Esophagus (tissue), 2 donors: ENCODE results near the gene RETN. TPM values are rescaled to one million over a fixed set of nuclear protein-coding genes. Genes with fewer than 3 reads are reported as not detected.

Source experiments
- H3K27ac ChIP-seq, 2 donors: one replicate each; pipeline ENCODE4 v1.5.1; 2013; ENCODE audit warnings: low read depth in 2 of 2, mild to moderate bottlenecking in 2 of 2, inconsistent platforms in 1 of 2, low read length in 1 of 2, moderate library complexity in 1 of 2
- H3K27me3 ChIP-seq, 2 donors: one replicate each; pipeline ENCODE4 v1.6.1; 2013; ENCODE audit warnings: low read length in 2 of 2, control low read depth in 1 of 2, mild to moderate bottlenecking in 1 of 2; ENCODE audit not compliant: insufficient read depth in 2 of 2, control insufficient read depth in 1 of 2
- H3K36me3 ChIP-seq, 2 donors: one replicate each; pipeline ENCODE4 v1.6.1; 2013; ENCODE audit warnings: low read length in 1 of 2; ENCODE audit not compliant: control insufficient read depth in 2 of 2, insufficient read depth in 2 of 2
- H3K4me1 ChIP-seq, 2 donors: one replicate each; pipeline ENCODE4 v1.6.1; 2013; ENCODE audit warnings: low read length in 1 of 2; ENCODE audit not compliant: control insufficient read depth in 2 of 2, insufficient read depth in 2 of 2
- H3K4me3 ChIP-seq, 2 donors: one replicate each; pipeline ENCODE4 v1.5.1; 2013; ENCODE audit warnings: low read length in 2 of 2, mild to moderate bottlenecking in 2 of 2, low read depth in 1 of 2, moderate library complexity in 1 of 2
- H3K9me3 ChIP-seq, 2 donors: one replicate each; pipeline ENCODE4 v1.6.1; 2013; ENCODE audit warnings: mild to moderate bottlenecking in 2 of 2, low read depth in 1 of 2, low read length in 1 of 2, moderate library complexity in 1 of 2; ENCODE audit not compliant: control insufficient read depth in 2 of 2, insufficient read depth in 1 of 2
- WGBS, 2 donors: extraction: QIAGEN DNeasy Blood & Tissue Kit; methylation state at CpG; one replicate each; pipeline ENCODE4 v1.1.7; 2013; 5-methylcytosine and 5-hydroxymethylcytosine counted together
- polyA plus RNA-seq, 2 donors: library from polyadenylated mRNA; stranded (reverse); fragments of 200-250 nt; gene quantifications; one replicate each; pipeline ENCODE4 v1.2.3, GENCODE V29; 2013
- donor health status: healthy with polysubstance abuse.
- donor health status: Bipolar disorder and iron deficiency.

RETN gene
- polyA plus RNA-seq, 2 donors: 0.65 to 2.1 TPM

GRCh38 chr19:7680606-7681339 lies 11.9 kb downstream of the RETN start, which contains the start of gene TRAPPC5:
Gene TRAPPC5 (plus strand): TSS chr19:7680833. CDS start chr19:7682254, 1,421 bp downstream.
- H3K4me3 ChIP-seq: peak within 1 kb of the TSS; percentile 95 to 99
- no peaks in the 10 kb centered on the region for H3K9me3 ChIP-seq
- peaks cover 0 to 21% of the 10 kb centered on the region in 2 donors for H3K4me1 ChIP-seq
- no peaks in the 10 kb centered on the region for H3K27me3 ChIP-seq
- 0 to 1% methylated on average over 65 to 79 of the region's 79 CpGs for WGBS, 2 donors
- H3K36me3 ChIP-seq: peaks cover 0 to 10% of the 10 kb centered on the region in 2 donors
- H3K27ac ChIP-seq: peak within 1 kb of the TSS; percentile 66 to 77

- WGBS, 2 donors: 3 to 6% methylated on average over 43 of the region's 43 CpGs
These were observed 12.7 kb downstream of the RETN start for GRCh38 chr19:7681340-7682174.

GRCh38 chr19:7682175-7682855 lies 13.5 kb downstream of the RETN start:
- no peak overlapping the region for H3K27ac ChIP-seq

More at GRCh38 chr19:7681340-7682174, 12.7 kb downstream of the RETN start:
- Histone ChIP-seq H3K4me1 (peaks cover 0 to 21% of the 10 kb centered on the region in 2 donors), H3K9me3 (no peaks in the 10 kb centered on the region), H3K27ac (peak overlapping the region; percentile 66 to 77), H3K36me3 (peaks cover 0 to 10% of the 10 kb centered on the region in 2 donors), H3K27me3 (no peaks in the 10 kb centered on the region), H3K4me3 (peak overlapping the region; percentile 95 to 99)

GRCh38 chr19:7685546-7686445 lies 16.9 kb downstream of the RETN start:
- Histone ChIP-seq H3K27me3 (no peaks in the 10 kb centered on the region), H3K4me3 (no peak overlapping the region), H3K27ac (no peak overlapping the region), H3K36me3 (peaks cover 0 to 10% of the 10 kb centered on the region in 2 donors), H3K9me3 (peaks cover 0 to 2% of the 10 kb centered on the region in 2 donors), H3K4me1 (peaks cover 0 to 12% of the 10 kb centered on the region in 2 donors)
- WGBS, 2 donors: 43% methylated on average over 19 of the region's 19 CpGs

More at GRCh38 chr19:7682175-7682855, 13.5 kb downstream of the RETN start:
- no peaks in the 10 kb centered on the region for H3K9me3 ChIP-seq
- H3K4me3 ChIP-seq: peak overlapping the region in 1 of 2 donors; percentile 95
- no peaks in the 10 kb centered on the region for H3K27me3 ChIP-seq
- H3K36me3 ChIP-seq: peaks cover 0 to 10% of the 10 kb centered on the region in 2 donors
- H3K4me1 ChIP-seq: peaks cover 0 to 21% of the 10 kb centered on the region in 2 donors
- whole genome bisulfite sequencing, 2 donors: 83 to 84% methylated on average over 74 of the region's 74 CpGs

GRCh38 chr19:7687177-7687576 lies 18.3 kb downstream of the RETN start:
- Histone ChIP-seq H3K9me3 (peaks cover 0 to 4% of the 10 kb centered on the region in 2 donors), H3K4me3 (no peak overlapping the region), H3K4me1 (peaks cover 0 to 4% of the 10 kb centered on the region in 2 donors), H3K27me3 (peaks cover 0 to 3% of the 10 kb centered on the region in 2 donors), H3K36me3 (peaks cover 0 to 9% of the 10 kb centered on the region in 2 donors), H3K27ac (no peak overlapping the region)
- 80 to 86% methylated on average over 12 of the region's 12 CpGs for WGBS, 2 donors

GRCh38 chr19:7689165-7689564 lies 20.3 kb downstream of the RETN start:
- peaks cover 0 to 3% of the 10 kb centered on the region in 2 donors for H3K27me3 ChIP-seq
- no peak overlapping the region for H3K4me3 ChIP-seq
- no peak overlapping the region for H3K27ac ChIP-seq
- H3K4me1 ChIP-seq: no peaks in the 10 kb centered on the region
- peaks cover 0 to 4% of the 10 kb centered on the region in 2 donors for H3K9me3 ChIP-seq
- H3K36me3 ChIP-seq: no peaks in the 10 kb centered on the region
- WGBS, 2 donors: 27 to 32% methylated on average over 22 to 23 of the region's 23 CpGs

GRCh38 chr19:7690779-7691258 lies 22.0 kb downstream of the RETN start:
- H3K36me3 ChIP-seq: no peaks in the 10 kb centered on the region
- WGBS, 2 donors: 80 to 82% methylated on average over 8 of the region's 8 CpGs
- H3K4me1 ChIP-seq: no peaks in the 10 kb centered on the region
- no peak overlapping the region for H3K27ac ChIP-seq
- peaks cover 0 to 4% of the 10 kb centered on the region in 2 donors for H3K9me3 ChIP-seq
- peaks cover 0 to 3% of the 10 kb centered on the region in 2 donors for H3K27me3 ChIP-seq
- H3K4me3 ChIP-seq: no peak overlapping the region

GRCh38 chr19:7691497-7691896 lies 22.6 kb downstream of the RETN start:
- H3K9me3 ChIP-seq: peaks cover 0 to 4% of the 10 kb centered on the region in 2 donors
- H3K27ac ChIP-seq: no peak overlapping the region
- no peak overlapping the region for H3K4me3 ChIP-seq
- no peaks in the 10 kb centered on the region for H3K4me1 ChIP-seq
- H3K36me3 ChIP-seq: no peaks in the 10 kb centered on the region
- peaks cover 0 to 3% of the 10 kb centered on the region in 2 donors for H3K27me3 ChIP-seq
